H1 (cell line): Measurements from ENCODE around the gene TRAF3. TPM values are rescaled to one million over a fixed set of nuclear protein-coding genes. Genes with fewer than 3 reads are reported as not detected.

Experiments used
- CTCF ChIA-PET: fragments of 300-600 bp; sonication (Branson Sonifier 250); formaldehyde crosslinking; loops from one replicate; lab custom pipeline; 2021; ENCODE audit not compliant: partially characterized antibody; lab: Charles Lee
- POLR2A ChIA-PET: fragments of 300-600 bp; sonication (Branson Sonifier 250); formaldehyde crosslinking; loops from one replicate; lab custom pipeline; 2021; ENCODE audit warnings: inconsistent platforms; ENCODE audit not compliant: partially characterized antibody; lab: Charles Lee
- DNase-seq, 2 experiments: peaks; one replicate each; pipeline versions ENCODE4 v3.0.0 to v3.0.0-alpha.2; 2010 to 2022; ENCODE audit warnings: low spot score in 2 of 2, low read depth in 1 of 2, mixed read lengths in 1 of 2
- FAIRE-seq: peaks from 2 replicates; lab custom pipeline; 2011; peaks lifted over from hg19 to GRCh38; lab: Jason Lieb, UNC
- H2AFZ ChIP-seq: 2 replicates; pipeline ENCODE4 v1.8.1; 2012; ENCODE audit warnings: low read length, inconsistent platforms
- H2AK5ac ChIP-seq: 2 replicates; pipeline ENCODE4 v1.6.1; 2013; ENCODE audit warnings: low read depth, low read length
- H2BK120ac ChIP-seq: replicated peaks from 2 replicates; pipeline ENCODE3; 2013; ENCODE audit warnings: low read depth, low read length, inconsistent platforms
- H2BK12ac ChIP-seq: 2 replicates; pipeline ENCODE4 v1.6.1; 2013; ENCODE audit warnings: low read depth, low read length
- H2BK15ac ChIP-seq: 2 replicates; pipeline ENCODE4 v1.6.1; 2013; ENCODE audit warnings: low read length
- H2BK20ac ChIP-seq: 2 replicates; pipeline ENCODE4 v1.6.1; 2013; ENCODE audit warnings: low read length
- H2BK5ac ChIP-seq: 2 replicates; pipeline ENCODE4 v1.6.1; 2013; ENCODE audit warnings: low read depth, low read length
- H3K14ac ChIP-seq: 2 replicates; pipeline ENCODE4 v1.6.1; 2013; ENCODE audit warnings: inconsistent platforms; ENCODE audit not compliant: insufficient read length
- H3K18ac ChIP-seq: 2 replicates; pipeline ENCODE4 v1.6.1; 2013; ENCODE audit warnings: low read length; ENCODE audit errors: extremely low read depth
- H3K23ac ChIP-seq: 2 replicates; pipeline ENCODE4 v1.6.1; 2013; ENCODE audit warnings: inconsistent platforms; ENCODE audit not compliant: insufficient read length
- H3K23me2 ChIP-seq: 2 replicates; pipeline ENCODE4 v1.6.1; 2013; ENCODE audit warnings: low read depth, low read length
- H3K27ac ChIP-seq: 2 replicates; pipeline ENCODE4 v1.6.1; 2011; ENCODE audit warnings: low read depth, low read length, inconsistent platforms
- H3K27me3 ChIP-seq, 4 experiments: replicated peaks in 1 of 4; 1 replicate in 1 of 4; 2 replicates in 3 of 4; pipeline versions ENCODE4 v1.6.1 to v1.8.1; 2011 to 2013; ENCODE audit warnings: low read length in 3 of 4, mild to moderate bottlenecking in 3 of 4, inconsistent platforms in 2 of 4, mixed read lengths in 2 of 4, moderate library complexity in 1 of 4; ENCODE audit not compliant: control insufficient read depth in 3 of 4, insufficient read depth in 3 of 4; ENCODE audit errors: extremely low read depth in 1 of 4
- H3K36me3 ChIP-seq, 4 experiments: 2 replicates each; pipeline versions ENCODE4 v1.6.1 to v1.8.1; 2011 to 2013; ENCODE audit warnings: mild to moderate bottlenecking in 4 of 4, low read length in 3 of 4, moderate library complexity in 2 of 4, control low read depth in 1 of 4, inconsistent platforms in 1 of 4; ENCODE audit not compliant: insufficient read depth in 4 of 4, control insufficient read depth in 2 of 4
- H3K4ac ChIP-seq: replicated peaks from 2 replicates; pipeline ENCODE3; 2013; ENCODE audit warnings: low read length, low read depth, mixed read lengths, inconsistent platforms; ENCODE audit not compliant: insufficient read length
- H3K4me1 ChIP-seq, 4 experiments: replicated peaks in 1 of 4; 1 replicate in 1 of 4; 2 replicates in 3 of 4; pipeline versions ENCODE4 v1.6.1 to v1.8.1; 2011 to 2013; ENCODE audit warnings: low read length in 3 of 4, inconsistent platforms in 2 of 4, mixed read lengths in 1 of 4; ENCODE audit not compliant: insufficient read depth in 4 of 4, control insufficient read depth in 3 of 4
- H3K4me2 ChIP-seq, 2 experiments: 2 replicates each; pipeline versions ENCODE4 v1.6.1 to v1.8.1; 2011 to 2013; ENCODE audit warnings: low read depth in 2 of 2, low read length in 2 of 2, control low read depth in 1 of 2, inconsistent platforms in 1 of 2, mild to moderate bottlenecking in 1 of 2; ENCODE audit not compliant: insufficient read depth in 1 of 2
- H3K4me3 ChIP-seq, 4 experiments: fragments of 200-600, 300-600 bp in 1 of 4; sonication (generic), shearing (Covaris generic), sonication (Bioruptor Twin) in 1 of 4; 2 replicates each; pipeline versions ENCODE4 v1.5.1 to v1.8.1; 2011 to 2016; ENCODE audit warnings: low read length in 4 of 4, low read depth in 3 of 4, control low read depth in 2 of 4, inconsistent platforms in 2 of 4, mild to moderate bottlenecking in 2 of 4, mixed read lengths in 1 of 4, moderate library complexity in 1 of 4; ENCODE audit not compliant: insufficient read depth in 2 of 4; ENCODE audit errors: extremely low read depth in 1 of 4
- H3K56ac ChIP-seq: replicated peaks from 2 replicates; pipeline ENCODE3; 2013; ENCODE audit warnings: low read depth, mild to moderate bottlenecking, mixed read lengths, low read length, inconsistent platforms; ENCODE audit not compliant: insufficient read length
- H3K79me1 ChIP-seq: 2 replicates; pipeline ENCODE4 v1.6.1; 2013; ENCODE audit warnings: low read depth, low read length, control low read depth
- H3K79me2 ChIP-seq, 2 experiments: 2 replicates each; pipeline versions ENCODE4 v1.6.1 to v1.8.1; 2012 to 2013; ENCODE audit warnings: low read length in 2 of 2, mild to moderate bottlenecking in 2 of 2, inconsistent platforms in 1 of 2; ENCODE audit not compliant: insufficient read depth in 2 of 2, control insufficient read depth in 1 of 2
- H3K9ac ChIP-seq, 4 experiments: replicated peaks in 1 of 4; 1 replicate in 1 of 4; 2 replicates in 3 of 4; pipeline versions ENCODE4 v1.6.1 to v1.8.1; 2011 to 2013; ENCODE audit warnings: low read depth in 3 of 4, low read length in 3 of 4, control low read depth in 2 of 4, mild to moderate bottlenecking in 2 of 4, moderate library complexity in 2 of 4, inconsistent platforms in 1 of 4; ENCODE audit errors: extremely low read depth in 1 of 4
- H3K9me3 ChIP-seq, 2 experiments: 2 replicates each; pipeline versions ENCODE4 v1.6.1 to v1.8.1; 2012 to 2013; ENCODE audit warnings: mild to moderate bottlenecking in 2 of 2, moderate library complexity in 2 of 2, control low read depth in 1 of 2, inconsistent platforms in 1 of 2, low read depth in 1 of 2, low read length in 1 of 2, mixed read lengths in 1 of 2; ENCODE audit not compliant: insufficient read depth in 2 of 2
- H4K20me1 ChIP-seq, 2 experiments: replicated peaks in 1 of 2; 2 replicates each; pipeline versions ENCODE3 to v1.8.1; 2011 to 2013; ENCODE audit warnings: inconsistent platforms in 2 of 2, low read length in 2 of 2, mild to moderate bottlenecking in 1 of 2; ENCODE audit not compliant: insufficient read depth in 2 of 2, control insufficient read depth in 1 of 2
- H4K5ac ChIP-seq: 2 replicates; pipeline ENCODE4 v1.6.1; 2013; ENCODE audit warnings: low read length, low read depth, mixed read lengths, inconsistent platforms; ENCODE audit not compliant: insufficient read length
- H4K8ac ChIP-seq: 2 replicates; pipeline ENCODE4 v1.8.0; 2013; ENCODE audit warnings: mild to moderate bottlenecking, moderate library complexity, low read length, inconsistent platforms; ENCODE audit not compliant: insufficient read depth; ENCODE audit errors: extremely low read depth
- H4K91ac ChIP-seq: replicated peaks from 2 replicates; pipeline ENCODE3; 2013; ENCODE audit warnings: low read length, mixed read lengths, inconsistent platforms; ENCODE audit not compliant: insufficient read length
- BACH1 ChIP-seq: IDR thresholded peaks from 2 replicates; pipeline ENCODE4 v1.6.1; 2012; ENCODE audit warnings: low read length, improper control_type of control experiment
- CHD1 ChIP-seq: IDR thresholded peaks from 2 replicates; pipeline ENCODE4 v1.6.1; 2012; ENCODE audit warnings: low read depth, low read length, improper control_type of control experiment
- CHD2 ChIP-seq: IDR thresholded peaks from 2 replicates; pipeline ENCODE4 v1.6.1; 2012; ENCODE audit warnings: low read length, improper control_type of control experiment
- EGR1 ChIP-seq: IDR thresholded peaks from 2 replicates; pipeline ENCODE4 v1.6.1; 2011; ENCODE audit warnings: low read depth, low read length, borderline replicate concordance
- KDM4A ChIP-seq: IDR thresholded peaks from one replicate; pipeline ENCODE4 v1.7.1; 2012; ENCODE audit warnings: low read depth, mild to moderate bottlenecking, moderate library complexity, low read length, inconsistent platforms; ENCODE audit not compliant: severe bottlenecking
- MAFK ChIP-seq: IDR thresholded peaks from 2 replicates; pipeline ENCODE4 v1.6.1; 2012; ENCODE audit warnings: low read depth, mild to moderate bottlenecking, improper control_type of control experiment, low read length
- NANOG ChIP-seq: IDR thresholded peaks from 2 replicates; pipeline ENCODE4 v1.6.1; 2011; ENCODE audit warnings: low read length, low read depth, mild to moderate bottlenecking, inconsistent platforms; ENCODE audit not compliant: insufficient read depth, poor library complexity, severe bottlenecking
- NRF1 ChIP-seq: IDR thresholded peaks from 2 replicates; pipeline ENCODE4 v1.6.1; 2011; ENCODE audit warnings: mild to moderate bottlenecking, low read depth, low read length, improper control_type of control experiment
- PHF8 ChIP-seq: fragments of 200-600 bp; sonication (generic); conservative IDR thresholded peaks from 2 replicates; pipeline ENCODE4 v1.7.1; 2012; ENCODE audit warnings: low read depth, mild to moderate bottlenecking, inconsistent platforms, low read length, moderate library complexity
- POLR2AphosphoS5 ChIP-seq: IDR thresholded peaks from 2 replicates; pipeline ENCODE4 v1.6.1; 2011; ENCODE audit warnings: low read depth, low read length
- RAD21 ChIP-seq, 2 experiments: IDR thresholded peaks in 1 of 2; conservative IDR thresholded peaks in 1 of 2; 2 replicates each; pipeline ENCODE4 v1.6.1; 2011; ENCODE audit warnings: low read depth in 2 of 2, low read length in 2 of 2, improper control_type of control experiment in 1 of 2, inconsistent platforms in 1 of 2, mild to moderate bottlenecking in 1 of 2, moderate library complexity in 1 of 2
- RBBP5 ChIP-seq: IDR thresholded peaks from 2 replicates; pipeline ENCODE4 v1.7.1; 2012; ENCODE audit warnings: low read depth, mild to moderate bottlenecking, inconsistent platforms, low read length, moderate library complexity, borderline replicate concordance
- SP1 ChIP-seq: IDR thresholded peaks from 2 replicates; pipeline ENCODE4 v1.6.1; 2011; ENCODE audit warnings: low read depth, low read length
- SRF ChIP-seq: IDR thresholded peaks from 2 replicates; pipeline ENCODE4 v1.6.1; 2011; ENCODE audit warnings: mild to moderate bottlenecking, low read depth, low read length, moderate library complexity
- TEAD4 ChIP-seq: IDR thresholded peaks from 2 replicates; pipeline ENCODE4 v1.6.1; 2012; ENCODE audit warnings: low read depth, low read length, inconsistent platforms, mixed read lengths
- ZNF274 ChIP-seq: IDR thresholded peaks from 2 replicates; pipeline ENCODE4 v1.7.0; 2012; ENCODE audit warnings: low read length, borderline replicate concordance; ENCODE audit errors: extremely low read depth
- WGBS, 2 experiments: shearing (Covaris generic) in 1 of 2; methylation state at CpG; one replicate each; pipeline versions ENCODE4 v1.1.6 to v1.1.7; 2013 to 2015; ENCODE audit warnings: low lambda C conversion rate in 2 of 2, mixed read lengths in 2 of 2, inconsistent platforms in 1 of 2, low coverage in 1 of 2, missing lambda C conversion rate in 1 of 2; ENCODE audit not compliant: insufficient replicate concordance in 2 of 2, insufficient coverage in 1 of 2, insufficient read length in 1 of 2; ENCODE audit errors: extremely low coverage in 1 of 2, missing lambda C conversion rate in 1 of 2; 5-methylcytosine and 5-hydroxymethylcytosine counted together
- polyA plus RNA-seq, 7 experiments: library from polyadenylated mRNA; depleted of rRNA in 3 of 7; stranded (reverse) in 5 of 7; unstranded in 2 of 7; fragments of >200 nt in 5 of 7; fragments of 200-250 nt in 2 of 7; gene quantifications; 1 replicate in 5 of 7; 2 replicates in 1 of 7; 4 replicates in 1 of 7; pipeline versions ENCODE4 v1.2.1 to v1.2.3, GENCODE V29; 2011 to 2013; ENCODE audit warnings: missing spikeins in 2 of 7, mixed read lengths in 2 of 7
- total RNA-seq: library from RNA; stranded (reverse); fragmentation: NEBNext Ultra II Directional; extraction: Animal tissue kit (Norgen Biotek cat#: 25700); gene quantifications from 2 replicates; pipeline ENCODE4 v1.2.1, GENCODE V29; 2021

TRAF3 gene
- total and polyA plus RNA-seq, 2 of the 8 experiments (the other 6 are each of a cell fraction or from before 2014, with no cell fraction given): 5.8 to 12.1 TPM

- peaks cover 0 to 1% of the 10 kb centered on the region in 2 experiments for H4K20me1 ChIP-seq
- peaks cover 0 to 2% (median 0%) of the 10 kb centered on the region in 4 experiments; a peak in 1 of 7 replicates for H3K4me1 ChIP-seq
- no peaks in the 10 kb centered on the region for H3K23me2 ChIP-seq
- CTCF ChIA-PET: no interaction called here
- H3K18ac ChIP-seq: no peak overlapping the region
- H3K79me1 ChIP-seq: no peaks in the 10 kb centered on the region
- H3K27me3 ChIP-seq: no peaks in the 10 kb centered on the region
- POLR2A ChIA-PET: no interaction called here
- H3K79me2 ChIP-seq: no peaks in the 10 kb centered on the region
- no peak for DNase-seq
- no peak for FAIRE-seq
- H2BK15ac ChIP-seq: no peak overlapping the region
- no peak overlapping the region for H3K4me3 ChIP-seq
- no peak overlapping the region for H2BK20ac ChIP-seq
- H3K4ac ChIP-seq: no peak overlapping the region
- H4K8ac ChIP-seq: no peak overlapping the region
- H3K23ac ChIP-seq: no peak overlapping the region
- no peak overlapping the region for H2BK5ac ChIP-seq
- no peak overlapping the region for H3K9ac ChIP-seq
- no peak overlapping the region for H2AFZ ChIP-seq
- WGBS, 2 experiments: 94% methylated on average over 12 of the region's 14 CpGs; no CpG with 5 or more reads in 1 of the 2 experiments
- no peaks in the 10 kb centered on the region for H3K9me3 ChIP-seq
- H3K56ac ChIP-seq: no peak overlapping the region
- H2AK5ac ChIP-seq: no peak overlapping the region
- no peak overlapping the region for H3K27ac ChIP-seq
- no peak overlapping the region for H3K4me2 ChIP-seq
- H2BK12ac ChIP-seq: no peak overlapping the region
- no peaks in the 10 kb centered on the region for H3K36me3 ChIP-seq
- H2BK120ac ChIP-seq: no peak overlapping the region
- no peak overlapping the region for H4K91ac ChIP-seq
- no peak overlapping the region for H3K14ac ChIP-seq
- no peak overlapping the region for H4K5ac ChIP-seq
- no peak for TF ChIP-seq KDM4A
- no peak for TF ChIP-seq BACH1
- no peak for TF ChIP-seq CHD1
- no peak for TF ChIP-seq ZNF274
- TF ChIP-seq CHD2: no peak
- no peak for TF ChIP-seq NANOG
- TF ChIP-seq RAD21 (IDR thresholded peaks at IDR 0.05 in 1 of 2, conservative IDR thresholded peaks at IDR 0.05 in 1 of 2; ENCODE audit: low read depth in 2 of 2, low read length in 2 of 2): no peak
- TF ChIP-seq RBBP5: no peak
- no peak for TF ChIP-seq NRF1
- no peak for TF ChIP-seq TEAD4
- TF ChIP-seq SRF: no peak
- TF ChIP-seq SP1: no peak
- TF ChIP-seq MAFK: no peak
- TF ChIP-seq EGR1: no peak
- no peak for TF ChIP-seq POLR2AphosphoS5
- TF ChIP-seq PHF8: no peak
Observed at GRCh38 chr14:102883554-102883953, 106.3 kb downstream of the TRAF3 start.
